ENCODE data around the gene EDA. TPM values are rescaled to one million over a fixed set of nuclear protein-coding genes. Genes with fewer than 3 reads are reported as not detected.

EDA gene
- polyA plus RNA-seq, 3 donors = 5.3 to 6.4 (median 5.5) TPM

- no peak for DNase-seq
These were observed 406.7 kb downstream of the EDA start for GRCh38 chrX:70022616-70023015.

DNA sequence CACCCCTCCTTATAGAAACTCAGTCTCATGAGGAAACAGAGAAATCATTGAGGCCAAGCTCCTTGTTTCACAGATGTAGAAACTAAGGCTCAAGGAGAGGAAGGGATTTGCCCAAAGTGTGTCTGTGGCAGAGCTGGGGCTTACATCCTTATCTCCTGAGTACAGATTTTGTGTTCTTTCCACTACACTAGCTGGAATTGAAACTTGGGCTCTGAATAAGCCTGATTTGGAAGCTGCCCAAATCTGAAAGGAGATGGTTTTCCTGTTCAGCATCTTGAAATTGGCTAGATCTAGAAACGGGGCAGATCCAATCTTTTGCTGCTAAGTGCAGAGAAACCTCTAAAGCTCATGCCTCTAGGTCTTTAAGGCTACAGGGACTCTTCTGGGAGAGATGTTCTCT, 409.6 kb downstream of the EDA start:
- no peak for DNase-seq

- DNase-seq = no peak
These were observed 410.4 kb downstream of the EDA start for GRCh38 chrX:70026112-70026850.

- no peak for DNase-seq
These were observed 410.9 kb downstream of the EDA start for GRCh38 chrX:70026851-70027200.

GRCh38 chrX:70029863-70030262, 413.9 kb downstream of the EDA start:
- no peak for DNase-seq

GRCh38 chrX:70030301-70030767, 414.4 kb downstream of the EDA start:
- DNase-seq = peak; percentile 14

DNA sequence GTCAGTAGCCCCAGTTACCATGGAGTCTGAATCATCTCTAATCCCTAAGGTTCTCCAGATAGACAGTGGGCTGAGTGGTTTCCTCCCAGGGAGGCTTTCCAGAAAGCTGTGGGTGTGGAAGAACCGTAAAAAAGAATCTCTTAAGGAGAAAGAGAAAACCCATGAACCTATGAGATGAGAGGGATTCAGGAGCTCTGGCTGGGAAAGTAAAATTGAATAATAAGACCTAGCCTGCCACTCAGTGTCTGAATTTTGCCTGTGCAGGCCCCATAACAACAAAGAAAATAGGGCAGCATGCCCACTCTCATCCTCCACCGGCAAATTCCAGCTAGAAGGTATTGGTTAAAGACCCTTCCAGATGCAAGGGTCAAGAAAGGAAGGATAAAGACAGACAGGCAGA, 416.9 kb downstream of the EDA start:
- DNase-seq = no peak

- DNase-seq = no peak
These were observed 417.6 kb downstream of the EDA start for GRCh38 chrX:70033348-70034051.

GRCh38 chrX:70034646-70035045, 418.7 kb downstream of the EDA start:
- DNase-seq = no peak

DNA sequence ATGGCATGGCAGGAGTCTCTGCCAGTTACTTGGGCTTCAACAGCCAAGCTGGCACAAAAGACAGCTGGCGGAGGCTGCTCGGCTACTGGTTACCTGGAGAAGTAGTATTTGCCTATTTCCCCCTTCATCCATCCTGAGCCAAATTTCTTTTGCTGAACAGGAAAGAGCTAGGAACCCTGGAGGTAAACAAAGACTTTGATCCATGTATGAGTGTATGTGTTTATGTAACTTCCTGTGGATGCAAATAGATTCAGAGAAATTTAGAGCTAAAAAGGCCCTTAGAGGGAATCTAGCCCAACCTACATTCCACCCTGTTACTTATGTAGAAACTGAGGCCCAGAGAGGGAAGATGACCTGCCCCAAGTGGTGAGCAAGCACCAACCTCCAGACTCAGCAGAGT, 422.6 kb downstream of the EDA start:
- DNase-seq = no peak

DNA sequence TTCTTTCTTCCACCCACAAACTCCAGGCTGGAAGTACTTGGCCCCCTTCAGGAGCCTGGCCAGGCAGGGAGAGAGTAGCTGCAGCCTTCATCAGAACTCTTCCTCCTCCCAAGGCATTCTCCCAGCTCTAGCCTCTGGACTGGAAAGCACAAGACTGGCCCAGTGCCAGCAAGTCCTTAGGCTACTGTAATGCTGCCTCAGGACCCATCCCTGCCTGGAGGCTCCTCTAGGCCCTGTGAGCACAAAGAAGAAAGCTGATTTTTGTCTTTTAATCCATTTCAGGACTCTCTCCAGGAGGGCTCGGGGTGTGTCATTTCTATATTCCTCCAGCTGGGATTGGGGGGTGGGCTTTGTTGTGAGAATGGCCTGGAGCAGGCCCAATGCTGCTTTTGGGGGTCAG, 423.0 kb downstream of the EDA start:
- no peak for DNase-seq

- no peak for DNase-seq
These were observed 423.8 kb downstream of the EDA start for GRCh38 chrX:70039758-70040157.

DNA sequence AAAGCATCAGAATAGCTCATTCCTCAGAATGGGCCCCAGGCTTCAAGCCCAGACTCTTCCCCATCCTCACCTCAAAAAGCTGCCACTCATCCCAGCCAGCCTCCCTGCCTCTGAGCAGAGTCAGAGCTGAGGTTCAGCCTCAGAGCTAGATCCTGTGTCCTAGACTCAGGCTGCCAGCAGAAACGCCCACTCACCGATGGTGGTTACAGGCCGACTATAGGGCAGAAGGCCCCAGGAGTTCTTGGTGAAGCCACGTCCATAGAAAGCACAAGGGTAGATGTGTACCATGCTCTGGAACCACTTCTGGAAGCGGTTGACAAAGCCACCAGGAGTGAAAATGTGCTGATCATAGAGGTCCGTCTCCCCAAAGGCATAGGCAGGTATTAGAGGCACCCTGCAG, 426.1 kb downstream of the EDA start:
- DNase-seq = no peak

DNA sequence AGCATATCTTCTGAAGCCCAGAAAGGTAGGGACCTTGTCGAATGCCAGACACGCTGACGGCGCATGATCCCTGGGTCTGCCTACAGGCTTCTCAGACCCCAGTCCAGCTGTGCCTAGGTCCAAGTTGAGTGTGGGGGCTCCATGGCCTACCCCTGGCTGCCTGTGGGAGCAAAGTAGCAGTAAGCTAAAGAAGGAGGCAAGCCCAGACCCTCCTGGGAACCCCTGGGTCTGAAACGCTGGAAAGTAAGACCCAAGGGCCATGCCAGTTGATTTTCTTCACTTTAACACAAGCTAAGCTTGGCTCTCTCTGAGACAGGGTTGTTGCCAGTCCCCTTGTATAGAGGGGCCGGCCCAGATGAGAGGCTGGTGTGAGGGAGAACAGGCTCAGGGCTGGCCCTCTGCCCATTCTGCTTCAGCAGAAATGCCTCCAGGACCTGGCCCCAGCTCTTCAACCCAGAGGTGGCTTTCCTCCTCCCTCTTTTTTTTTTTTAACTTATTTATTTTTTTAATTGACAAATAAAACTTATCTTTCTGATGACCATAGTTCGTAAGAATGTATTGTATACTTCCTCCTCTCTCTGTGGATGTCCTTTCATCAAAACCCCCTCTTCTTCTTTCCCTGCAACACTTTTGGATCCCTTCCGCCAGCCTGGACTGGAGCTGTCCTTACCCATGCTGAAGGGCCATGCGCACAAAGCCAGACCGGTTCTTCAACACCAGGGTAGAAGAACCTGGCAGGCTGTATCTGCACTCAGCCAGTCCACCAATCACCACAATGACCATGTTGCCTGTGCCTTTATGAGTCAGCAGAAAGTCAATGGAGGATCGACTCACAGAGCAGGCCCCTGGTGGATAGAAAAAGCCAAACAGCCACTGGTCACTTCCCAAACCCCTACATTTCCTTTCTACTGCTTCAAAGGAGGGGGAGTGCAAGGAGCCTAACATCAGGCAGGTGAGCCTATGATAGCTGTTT, 426.8 kb downstream of the EDA start:
- no peak for DNase-seq

GRCh38 chrX:70043685-70044084, 427.8 kb downstream of the EDA start:
- DNase-seq = no peak

- no peak for DNase-seq
These were observed 428.8 kb downstream of the EDA start for GRCh38 chrX:70044541-70045245.

DNA sequence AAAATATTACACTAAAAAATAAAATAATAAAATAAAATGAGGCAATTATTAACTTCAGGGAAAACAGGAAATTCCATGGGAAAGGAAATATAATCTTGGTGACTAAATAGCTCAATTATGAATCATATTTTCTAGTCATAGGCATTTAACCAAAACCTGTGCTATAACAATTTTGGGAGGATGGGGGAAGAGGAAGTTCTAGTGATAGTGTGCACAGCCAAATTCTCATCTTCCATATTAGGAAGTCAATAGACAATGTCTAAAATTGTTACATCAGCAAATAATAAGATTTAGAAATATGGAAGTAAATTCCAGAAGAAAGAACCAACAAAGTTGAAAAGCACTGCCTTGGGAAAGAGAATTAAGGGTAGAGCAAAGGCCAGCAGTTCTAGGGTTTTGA, 431.1 kb downstream of the EDA start:
- no peak for DNase-seq

GRCh38 chrX:70049406-70049805, 433.5 kb downstream of the EDA start:
- no peak for DNase-seq

- no peak for DNase-seq
These were observed 434.0 kb downstream of the EDA start, which contains the start of gene AWAT2 for GRCh38 chrX:70049925-70050324. Gene AWAT2 (minus strand): TSS chrX:70049938. CDS start chrX:70049932, 6 bp downstream.

DNA sequence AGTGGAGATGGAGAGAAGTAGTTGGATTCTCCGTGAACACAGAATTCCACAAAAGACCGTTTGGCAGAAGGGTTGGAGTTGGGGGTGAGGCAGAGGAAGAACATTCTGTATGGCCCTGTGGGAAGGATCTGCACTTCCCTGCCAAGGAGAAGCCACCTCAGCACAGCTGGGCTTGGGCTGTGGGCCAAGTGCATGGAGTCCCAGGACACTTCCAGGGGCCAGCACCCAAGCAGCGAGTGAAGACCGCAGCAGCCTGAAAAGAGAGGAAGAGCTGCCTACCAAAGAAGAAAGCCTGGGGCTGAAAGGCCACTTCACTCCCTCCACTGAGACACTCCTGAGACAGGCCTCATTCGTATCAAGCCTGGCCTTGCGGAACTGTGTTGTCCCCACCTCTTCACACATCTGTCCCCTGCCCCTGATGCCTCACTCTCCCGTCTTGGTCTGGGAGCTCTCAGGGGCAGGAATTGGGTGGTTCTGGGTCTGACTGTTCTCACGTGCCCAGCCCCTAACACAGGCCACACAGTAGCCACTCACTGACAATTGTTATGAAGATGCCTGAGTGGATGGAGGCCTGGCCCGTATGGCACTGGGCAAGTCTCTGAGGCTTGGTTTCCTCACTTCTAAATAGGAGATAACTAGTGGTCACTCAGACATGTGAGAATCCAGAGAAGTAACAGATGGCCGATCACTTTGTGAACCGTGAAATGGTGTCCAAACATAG, 437.1 kb downstream of the EDA start:
- no peak for DNase-seq

GRCh38 chrX:70054391-70054790, 438.5 kb downstream of the EDA start:
- no peak for DNase-seq

Measured in renal pelvis (tissue), 4 donors.